ENCODE data around the gene SLC66A3.

DNA sequence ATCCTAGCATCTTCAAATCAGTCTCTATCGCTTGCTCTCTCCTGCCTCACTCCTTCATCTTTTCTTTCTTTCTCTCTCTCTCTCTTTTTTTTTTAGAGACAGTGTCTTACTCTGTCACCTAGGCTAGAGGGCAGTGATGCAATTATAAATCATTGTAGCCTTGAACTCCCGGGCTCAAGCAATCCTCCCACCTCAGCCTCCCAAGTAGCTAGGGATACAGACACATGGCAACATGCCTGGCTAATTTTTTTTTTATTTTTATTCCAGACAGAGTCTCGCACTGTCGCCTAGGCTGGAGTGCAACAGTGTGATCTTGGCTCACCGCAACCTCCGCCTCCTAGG lies 10.6 kb upstream of the SLC66A3 start:
- TF ChIP-seq POLR2A (IDR thresholded peaks at IDR 0.05) (no peak), EP300 (IDR thresholded peaks at IDR 0.05) (no peak), POLR2AphosphoS5 (IDR thresholded peaks at IDR 0.05) (no peak)
- TF ChIP-seq, protein P1, sequence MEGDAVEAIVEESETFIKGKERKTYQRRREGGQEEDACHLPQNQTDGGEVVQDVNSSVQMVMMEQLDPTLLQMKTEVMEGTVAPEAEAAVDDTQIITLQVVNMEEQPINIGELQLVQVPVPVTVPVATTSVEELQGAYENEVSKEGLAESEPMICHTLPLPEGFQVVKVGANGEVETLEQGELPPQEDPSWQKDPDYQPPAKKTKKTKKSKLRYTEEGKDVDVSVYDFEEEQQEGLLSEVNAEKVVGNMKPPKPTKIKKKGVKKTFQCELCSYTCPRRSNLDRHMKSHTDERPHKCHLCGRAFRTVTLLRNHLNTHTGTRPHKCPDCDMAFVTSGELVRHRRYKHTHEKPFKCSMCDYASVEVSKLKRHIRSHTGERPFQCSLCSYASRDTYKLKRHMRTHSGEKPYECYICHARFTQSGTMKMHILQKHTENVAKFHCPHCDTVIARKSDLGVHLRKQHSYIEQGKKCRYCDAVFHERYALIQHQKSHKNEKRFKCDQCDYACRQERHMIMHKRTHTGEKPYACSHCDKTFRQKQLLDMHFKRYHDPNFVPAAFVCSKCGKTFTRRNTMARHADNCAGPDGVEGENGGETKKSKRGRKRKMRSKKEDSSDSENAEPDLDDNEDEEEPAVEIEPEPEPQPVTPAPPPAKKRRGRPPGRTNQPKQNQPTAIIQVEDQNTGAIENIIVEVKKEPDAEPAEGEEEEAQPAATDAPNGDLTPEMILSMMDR (IDR thresholded peaks at IDR 0.05): no peak
